ENCODE results near the gene DNAI4. TPM values are rescaled to one million over a fixed set of nuclear protein-coding genes. Genes with fewer than 3 reads are reported as not detected.
"Not testable (repeated sequence)": the region's sequence is repeated elsewhere in the genome, so short reads cannot be mapped to it uniquely, and the experiment has no call there.

Gene DNAI4
- polyA plus RNA-seq, 3 donors from 2014 or later = 0.27 to 0.57 TPM; not detected in 1

GRCh38 chr1:66919063-66919462 lies 5.6 kb downstream of the DNAI4 start:
- no peak overlapping the region for H3K4me3 Mint-ChIP-seq
- H3K27me3 Mint-ChIP-seq (ENCODE audit: low read depth in 3 of 3) = peaks cover 0 to 3% (median 2%) of the 10 kb centered on the region in 3 donors
- peaks cover 0 to 8% (median 3%) of the 10 kb centered on the region in 3 donors for H3K36me3 Mint-ChIP-seq
- H3K4me1 Mint-ChIP-seq = peaks cover 8 to 9% of the 10 kb centered on the region in 2 donors
- H3K27ac Mint-ChIP-seq = no peak overlapping the region
- DNase-seq = no peak
- no peaks in the 10 kb centered on the region for H3K9me3 Mint-ChIP-seq

GRCh38 chr1:66917476-66917875 lies 7.2 kb downstream of the DNAI4 start:
- Mint-ChIP-seq H3K27me3 (ENCODE audit: low read depth in 3 of 3) (peaks cover 0 to 2% (median 0%) of the 10 kb centered on the region in 3 donors), H3K9me3 (no peaks in the 10 kb centered on the region), H3K4me1 (no peaks in the 10 kb centered on the region), H3K27ac (no peak overlapping the region), H3K4me3 (no peak overlapping the region), H3K36me3 (peaks cover 0 to 8% (median 3%) of the 10 kb centered on the region in 3 donors)
- no peak for DNase-seq

GRCh38 chr1:66916320-66916719 lies 8.3 kb downstream of the DNAI4 start:
- peaks cover 0 to 2% (median 0%) of the 10 kb centered on the region in 3 donors for H3K27me3 Mint-ChIP-seq (ENCODE audit: low read depth in 3 of 3)
- H3K27ac Mint-ChIP-seq = no peak overlapping the region
- no peak for DNase-seq
- no peaks in the 10 kb centered on the region for H3K9me3 Mint-ChIP-seq
- H3K4me1 Mint-ChIP-seq = no peaks in the 10 kb centered on the region
- peaks cover 0 to 8% (median 3%) of the 10 kb centered on the region in 3 donors for H3K36me3 Mint-ChIP-seq
- no peak overlapping the region for H3K4me3 Mint-ChIP-seq

DNA sequence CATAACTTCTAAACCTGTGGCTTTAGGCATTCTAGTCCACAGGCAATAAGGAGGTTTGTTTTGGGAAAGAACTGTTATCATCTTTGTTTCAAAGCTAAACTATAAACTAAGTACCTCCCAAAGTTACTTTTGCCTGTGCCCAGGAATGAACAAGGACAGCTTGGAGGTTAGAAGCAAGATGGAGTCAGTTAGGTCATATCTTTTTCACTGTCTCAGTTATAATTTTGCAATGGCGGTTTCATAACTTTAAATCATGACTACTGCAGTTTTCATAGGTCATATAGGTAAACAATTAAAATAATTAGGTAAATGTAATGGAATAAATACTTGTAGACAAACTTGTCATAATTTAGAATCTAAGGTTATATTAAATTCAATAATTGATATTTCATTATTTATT lies 9.5 kb downstream of the DNAI4 start:
- not testable (repeated sequence) for H3K9me3 Mint-ChIP-seq; H3K4me3 Mint-ChIP-seq; H3K27ac Mint-ChIP-seq; H3K27me3 Mint-ChIP-seq (ENCODE audit: low read depth in 3 of 3); DNase-seq; H3K4me1 Mint-ChIP-seq; H3K36me3 Mint-ChIP-seq

- H3K4me1 Mint-ChIP-seq = no peaks in the 10 kb centered on the region
- no peaks in the 10 kb centered on the region for H3K9me3 Mint-ChIP-seq
- no peak for DNase-seq
- H3K27ac Mint-ChIP-seq = no peak overlapping the region
- H3K27me3 Mint-ChIP-seq (ENCODE audit: low read depth in 3 of 3) = peaks cover 2 to 4% (median 2%) of the 10 kb centered on the region in 3 donors
- H3K36me3 Mint-ChIP-seq = no peaks in the 10 kb centered on the region
- no peak overlapping the region for H3K4me3 Mint-ChIP-seq
Measured at GRCh38 chr1:66893712-66894111, 30.9 kb downstream of the DNAI4 start.

DNA sequence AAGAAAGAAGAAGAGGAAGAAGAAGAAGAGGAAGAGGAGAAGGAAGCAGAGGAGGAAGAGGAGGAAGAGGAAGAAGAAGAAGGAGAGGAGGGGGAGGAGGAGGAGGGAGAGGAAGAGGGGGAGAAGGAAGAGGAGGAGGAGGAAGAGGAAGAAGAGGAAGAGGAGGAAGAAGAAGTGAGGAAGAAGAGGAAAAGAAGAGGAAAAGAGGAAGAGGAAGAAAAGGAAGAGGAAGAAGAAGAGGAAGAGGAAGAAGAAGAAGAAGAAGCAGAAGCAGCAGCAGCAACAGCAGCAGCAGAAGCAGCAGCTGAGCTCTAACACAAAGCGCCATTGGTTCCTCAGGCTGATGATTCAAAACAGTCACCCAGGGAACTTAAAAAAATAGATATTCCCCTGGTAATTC lies 34.0 kb downstream of the DNAI4 start:
- Mint-ChIP-seq H3K27me3 (ENCODE audit: low read depth in 3 of 3) (peaks cover 2 to 3% (median 2%) of the 10 kb centered on the region in 3 donors), H3K27ac (no peak overlapping the region), H3K36me3 (no peaks in the 10 kb centered on the region), H3K4me1 (no peaks in the 10 kb centered on the region), H3K9me3 (no peaks in the 10 kb centered on the region), H3K4me3 (no peak overlapping the region)
- no peak for DNase-seq

DNA sequence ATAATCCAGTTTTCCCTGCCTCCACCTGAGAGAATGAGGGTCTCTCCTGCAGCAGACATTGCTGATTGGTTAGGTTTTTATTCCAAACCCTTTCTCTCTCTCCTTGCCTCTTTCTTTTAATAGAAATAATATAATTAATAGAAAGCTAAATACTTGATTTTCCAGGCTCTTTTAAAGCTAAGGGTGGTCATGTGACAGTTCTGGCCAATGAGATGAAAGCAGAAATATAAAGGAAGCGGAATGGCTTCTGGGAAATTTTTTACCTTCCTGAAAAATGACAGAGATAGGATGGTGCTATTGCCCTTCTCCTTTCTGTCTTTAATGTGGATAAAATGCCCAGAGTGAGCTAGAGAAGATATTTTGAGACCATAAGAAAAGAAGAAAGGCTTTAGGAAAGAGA lies 35.6 kb downstream of the DNAI4 start:
- H3K27ac Mint-ChIP-seq = no peak overlapping the region
- H3K36me3 Mint-ChIP-seq = no peaks in the 10 kb centered on the region
- no peak overlapping the region for H3K4me3 Mint-ChIP-seq
- H3K4me1 Mint-ChIP-seq = no peaks in the 10 kb centered on the region
- H3K27me3 Mint-ChIP-seq (ENCODE audit: low read depth in 3 of 3) = peaks cover 0 to 3% (median 2%) of the 10 kb centered on the region in 3 donors
- no peak for DNase-seq
- no peaks in the 10 kb centered on the region for H3K9me3 Mint-ChIP-seq

DNA sequence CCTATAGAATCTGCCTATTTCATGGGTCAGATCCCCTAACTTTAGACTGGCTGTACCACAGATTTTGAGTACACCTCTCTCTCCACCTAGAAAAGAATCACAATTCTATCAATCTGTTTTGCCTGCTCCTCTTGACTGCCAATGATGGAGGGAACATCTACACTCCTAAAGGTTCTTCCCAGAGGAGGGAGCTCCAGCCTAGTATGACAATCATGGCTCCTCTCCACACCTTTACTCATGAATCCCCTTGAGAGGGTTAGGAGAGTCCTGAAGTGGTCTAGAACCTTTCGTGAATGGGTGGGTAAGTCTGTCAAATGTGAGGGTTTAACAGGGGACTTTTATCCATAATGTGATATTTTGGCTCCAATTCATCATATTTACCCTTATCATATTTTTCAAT lies 48.0 kb downstream of the DNAI4 start:
- peaks cover 0 to 3% (median 3%) of the 10 kb centered on the region in 3 donors for H3K27me3 Mint-ChIP-seq (ENCODE audit: low read depth in 3 of 3)
- H3K9me3 Mint-ChIP-seq = peaks cover 0 to 10% (median 5%) of the 10 kb centered on the region in 6 donors
- H3K4me3 Mint-ChIP-seq = no peak overlapping the region
- no peak overlapping the region for H3K27ac Mint-ChIP-seq
- H3K4me1 Mint-ChIP-seq = no peaks in the 10 kb centered on the region
- DNase-seq = no peak
- H3K36me3 Mint-ChIP-seq = peaks cover 0 to 5% (median 4%) of the 10 kb centered on the region in 3 donors

DNA sequence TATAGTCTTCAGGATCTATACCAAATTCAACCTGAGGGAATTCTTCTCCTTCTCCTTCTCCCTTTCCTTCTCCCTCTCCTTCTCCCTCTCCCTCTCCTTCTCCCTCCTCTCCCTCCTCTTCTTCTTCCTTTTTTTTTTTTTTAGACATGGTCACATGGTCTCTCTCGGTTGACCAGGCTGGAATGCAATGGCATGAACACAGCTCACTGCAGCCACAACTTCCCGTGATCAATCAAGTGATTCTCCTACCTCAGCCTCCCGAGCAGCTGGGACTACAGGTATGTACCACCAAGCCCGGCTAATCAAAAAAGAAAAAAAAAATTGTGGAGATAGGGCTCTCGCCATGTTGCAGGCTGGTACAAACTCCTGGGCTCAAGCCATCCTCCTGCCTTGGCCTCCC lies 51.5 kb downstream of the DNAI4 start:
- Mint-ChIP-seq H3K27ac (no peak overlapping the region), H3K9me3 (no peaks in the 10 kb centered on the region), H3K36me3 (no peaks in the 10 kb centered on the region), H3K4me1 (no peaks in the 10 kb centered on the region), H3K4me3 (no peak overlapping the region), H3K27me3 (ENCODE audit: low read depth in 3 of 3) (peaks cover 0 to 2% (median 0%) of the 10 kb centered on the region in 3 donors)
- DNase-seq = no peak

- H3K27me3 Mint-ChIP-seq (ENCODE audit: low read depth in 3 of 3); H3K36me3 Mint-ChIP-seq; DNase-seq; H3K9me3 Mint-ChIP-seq; H3K4me1 Mint-ChIP-seq; H3K27ac Mint-ChIP-seq; H3K4me3 Mint-ChIP-seq: not testable (repeated sequence)
Measured at GRCh38 chr1:66872024-66872423, 52.6 kb downstream of the DNAI4 start.

DNA sequence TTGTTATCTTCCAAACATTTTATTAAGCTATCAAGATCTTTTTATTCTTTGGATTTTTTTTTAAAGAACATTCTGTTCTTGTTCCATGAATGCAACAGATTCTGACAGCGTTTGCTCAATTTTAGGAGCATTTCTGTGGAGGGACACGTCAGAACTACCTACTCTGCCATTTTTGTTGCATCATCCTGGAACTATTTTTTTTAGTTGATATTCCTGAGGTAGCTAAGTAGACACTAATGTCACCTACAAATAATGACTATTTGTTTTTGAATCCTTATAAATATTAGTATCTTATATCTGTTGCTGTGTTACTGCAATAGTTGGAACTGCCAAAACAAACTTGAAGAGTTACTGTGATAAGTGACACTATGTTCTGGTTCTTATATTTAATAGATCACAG lies 57.2 kb downstream of the DNAI4 start:
- H3K4me1 Mint-ChIP-seq = no peaks in the 10 kb centered on the region
- no peak overlapping the region for H3K4me3 Mint-ChIP-seq
- H3K27me3 Mint-ChIP-seq (ENCODE audit: low read depth in 3 of 3) = peaks cover 0 to 11% (median 3%) of the 10 kb centered on the region in 3 donors
- H3K9me3 Mint-ChIP-seq = no peaks in the 10 kb centered on the region
- no peak overlapping the region for H3K27ac Mint-ChIP-seq
- H3K36me3 Mint-ChIP-seq = no peaks in the 10 kb centered on the region
- DNase-seq = no peak

GRCh38 chr1:66860529-66860928 lies 64.1 kb downstream of the DNAI4 start:
- no peaks in the 10 kb centered on the region for H3K4me1 Mint-ChIP-seq
- no peaks in the 10 kb centered on the region for H3K36me3 Mint-ChIP-seq
- H3K27ac Mint-ChIP-seq = no peak overlapping the region
- H3K9me3 Mint-ChIP-seq = no peaks in the 10 kb centered on the region
- H3K27me3 Mint-ChIP-seq (ENCODE audit: low read depth in 3 of 3) = peaks cover 0 to 6% (median 2%) of the 10 kb centered on the region in 3 donors
- no peak overlapping the region for H3K4me3 Mint-ChIP-seq
- no peak for DNase-seq

DNA sequence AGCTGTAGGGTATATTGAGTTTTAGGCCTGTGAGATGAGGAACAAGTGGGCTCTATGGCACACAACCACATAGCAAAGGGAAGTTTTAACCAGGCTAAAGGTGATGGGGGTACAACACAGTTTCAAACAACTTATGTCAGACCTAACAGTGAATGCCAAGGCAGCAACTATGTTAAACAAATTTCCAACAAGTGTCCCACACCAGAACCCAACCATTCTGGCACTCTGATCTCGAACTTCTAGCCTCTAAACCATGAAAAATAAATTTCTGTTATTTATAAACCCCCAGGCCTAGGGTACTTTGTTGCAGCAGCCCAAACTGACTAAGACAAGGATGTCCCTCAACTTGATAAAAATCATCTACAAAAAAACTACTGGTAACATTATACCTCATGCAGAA lies 71.3 kb downstream of the DNAI4 start:
- no peak overlapping the region for H3K27ac Mint-ChIP-seq
- H3K36me3 Mint-ChIP-seq = no peaks in the 10 kb centered on the region
- peaks cover 0 to 7% (median 0%) of the 10 kb centered on the region in 6 donors for H3K9me3 Mint-ChIP-seq
- H3K4me3 Mint-ChIP-seq = no peak overlapping the region
- H3K4me1 Mint-ChIP-seq = no peaks in the 10 kb centered on the region
- H3K27me3 Mint-ChIP-seq (ENCODE audit: low read depth in 3 of 3) = peaks cover 2 to 12% (median 5%) of the 10 kb centered on the region in 3 donors
- no peak for DNase-seq

- Mint-ChIP-seq H3K4me1 (no peaks in the 10 kb centered on the region), H3K36me3 (no peaks in the 10 kb centered on the region), H3K9me3 (peaks cover 0 to 7% (median 0%) of the 10 kb centered on the region in 6 donors), H3K4me3 (no peak overlapping the region), H3K27me3 (ENCODE audit: low read depth in 3 of 3) (peaks cover 2 to 12% (median 5%) of the 10 kb centered on the region in 3 donors), H3K27ac (no peak overlapping the region)
- DNase-seq = no peak
Measured at GRCh38 chr1:66852870-66853269, 71.8 kb downstream of the DNAI4 start.

DNA sequence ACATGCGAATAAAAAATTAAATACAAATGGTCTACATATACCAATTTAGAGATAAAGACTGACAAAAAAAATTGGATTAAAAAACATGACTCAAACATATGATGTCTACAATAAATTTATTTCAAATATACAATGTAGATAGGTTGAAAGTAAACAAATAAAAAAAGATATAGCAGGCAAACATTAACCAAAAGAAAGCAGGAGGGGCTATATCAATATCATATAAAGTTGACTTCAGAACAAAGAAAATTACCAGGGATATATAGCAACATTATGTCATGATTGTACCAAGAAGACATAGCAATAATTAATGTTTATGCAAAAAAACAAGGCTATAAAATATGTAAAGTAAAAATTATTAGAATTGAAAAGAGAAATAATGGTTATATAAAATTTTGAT lies 73.7 kb downstream of the DNAI4 start:
- Mint-ChIP-seq H3K36me3 (no peaks in the 10 kb centered on the region), H3K27me3 (ENCODE audit: low read depth in 3 of 3) (peaks cover 2 to 9% (median 5%) of the 10 kb centered on the region in 3 donors), H3K4me3 (no peak overlapping the region), H3K9me3 (peaks cover 0 to 7% (median 0%) of the 10 kb centered on the region in 6 donors), H3K4me1 (no peaks in the 10 kb centered on the region), H3K27ac (no peak overlapping the region)
- no peak for DNase-seq

Measured in immature natural killer cell (primary cell).